Cardiac fibroblast (primary cell): ENCODE data around the gene RHOV.

Source experiments
- DNase-seq, 2 donors: peaks; one replicate each; pipeline versions ENCODE4 v3.0.0 to v3.0.0-alpha.2; 2010; ENCODE audit warnings: low read depth in 2 of 2
- H3K4me3 ChIP-seq, 2 donors: replicated peaks in 1 of 2; 1 replicate in 1 of 2; 2 replicates in 1 of 2; pipeline ENCODE4 v1.5.1; 2011; ENCODE audit warnings: low read depth in 2 of 2, low read length in 2 of 2, mild to moderate bottlenecking in 2 of 2, moderate library complexity in 1 of 2
- CTCF ChIP-seq: IDR thresholded peaks from one replicate; pipeline ENCODE4 v1.5.1; 2011; ENCODE audit warnings: low read depth, mild to moderate bottlenecking, low read length, inconsistent platforms

The RHOV gene

DNA sequence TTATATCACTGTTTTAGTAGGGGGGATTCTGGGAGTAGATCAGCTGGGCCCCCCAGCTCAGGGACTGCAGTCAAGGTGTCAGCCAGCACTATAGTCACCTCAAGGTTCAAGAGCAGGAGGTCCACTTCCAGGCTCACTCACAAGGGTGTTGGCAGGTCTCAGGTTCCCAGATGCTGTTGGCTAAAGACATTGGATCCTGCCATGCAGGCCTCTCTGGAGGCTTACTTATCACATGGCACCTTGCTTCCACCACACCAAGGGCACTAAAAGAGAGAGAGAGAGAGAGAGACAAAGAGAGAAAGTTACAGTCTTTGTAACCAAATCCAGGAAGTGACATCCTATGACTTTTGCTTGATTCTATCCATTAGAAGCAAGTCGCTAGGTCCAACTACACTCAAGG lies 38.0 kb downstream of the RHOV start:
- no peak for DNase-seq
- no peak for TF ChIP-seq CTCF
- no peak overlapping the region for H3K4me3 ChIP-seq

DNA sequence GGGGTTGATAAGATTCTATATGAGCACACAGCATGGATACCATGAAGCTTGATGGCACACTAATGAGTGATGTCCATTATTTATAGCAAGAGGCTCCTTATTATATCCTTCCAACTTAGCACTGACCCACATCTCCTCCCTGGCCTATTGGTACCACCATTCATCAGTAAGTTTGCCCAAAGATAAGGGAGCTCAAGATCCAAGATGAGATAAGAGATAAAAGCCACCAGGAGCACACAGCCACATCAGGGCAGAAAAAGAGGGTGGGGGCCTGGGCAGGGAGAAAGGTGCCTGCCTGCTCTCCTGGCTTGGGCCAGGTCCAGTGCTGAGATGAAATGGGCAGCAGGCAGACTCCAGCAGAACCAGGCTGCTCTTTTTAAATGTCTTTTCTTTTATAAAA lies 41.1 kb downstream of the RHOV start:
- no peak for TF ChIP-seq CTCF
- H3K4me3 ChIP-seq = no peak overlapping the region
- DNase-seq = no peak

DNA sequence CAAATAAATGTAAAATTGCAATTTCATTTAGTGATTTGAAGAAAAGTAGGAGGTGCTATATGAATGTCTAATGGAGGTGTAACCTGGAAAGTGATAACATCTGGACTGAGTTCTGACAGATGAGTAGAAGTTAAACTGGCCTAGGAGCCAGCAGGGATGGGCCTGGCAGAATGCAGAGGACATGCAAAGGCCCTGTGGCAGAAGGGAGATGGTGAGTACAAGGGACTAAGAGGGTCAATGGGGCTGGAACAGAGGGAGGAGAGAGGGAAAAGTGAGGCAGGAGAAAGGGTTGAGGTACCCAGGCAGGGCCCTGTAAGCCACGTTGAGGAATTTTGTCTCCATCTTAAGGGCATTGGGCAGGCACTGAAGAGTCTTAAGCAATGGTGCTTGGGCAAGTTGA lies 42.2 kb downstream of the RHOV start:
- no peak overlapping the region for H3K4me3 ChIP-seq
- no peak for TF ChIP-seq CTCF
- no peak for DNase-seq

DNA sequence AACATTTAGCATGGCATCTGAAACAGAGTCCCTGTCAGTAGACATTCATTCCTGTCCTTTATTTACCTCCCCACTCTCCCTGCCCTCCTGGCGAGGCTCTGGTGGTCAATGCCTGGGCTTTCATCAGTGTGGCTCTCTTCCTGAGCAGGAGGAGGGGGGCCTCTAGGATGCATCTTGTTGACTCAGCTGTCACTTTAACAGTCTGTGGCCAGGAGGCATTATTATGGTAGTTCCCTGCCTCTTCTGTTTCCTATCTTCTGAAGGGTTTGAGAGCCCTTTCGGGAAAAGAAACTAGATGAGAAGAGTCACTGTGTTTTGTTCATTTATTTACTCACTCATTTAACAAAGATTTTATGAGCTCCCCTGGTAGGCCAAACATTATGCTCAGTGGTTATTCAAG lies 43.1 kb downstream of the RHOV start:
- H3K4me3 ChIP-seq = no peak overlapping the region
- no peak for TF ChIP-seq CTCF
- no peak for DNase-seq

- no peak for DNase-seq
- TF ChIP-seq CTCF = no peak
- no peak overlapping the region for H3K4me3 ChIP-seq
Observed at GRCh38 chr15:40829115-40829514, 44.9 kb downstream of the RHOV start.

- TF ChIP-seq CTCF = no peak
- DNase-seq = no peak
Observed at GRCh38 chr15:40828447-40829036, 45.5 kb downstream of the RHOV start, which contains the start of gene PPP1R14D. PPP1R14D (minus strand) TSS chr15:40828708; CDS start chr15:40828641, 67 bp downstream.

GRCh38 chr15:40826423-40827075 lies 47.5 kb downstream of the RHOV start:
- H3K4me3 ChIP-seq = no peak overlapping the region
- DNase-seq = no peak
- TF ChIP-seq CTCF = no peak

More at GRCh38 chr15:40828447-40829036, 45.5 kb downstream of the RHOV start, which contains the start of gene PPP1R14D:
- no peak within 1 kb of the TSS for H3K4me3 ChIP-seq
